Measurements from ENCODE around the gene ACTR3. TPM values are rescaled to one million over a fixed set of nuclear protein-coding genes. Genes with fewer than 3 reads are reported as not detected.

Gene ACTR3
- total RNA-seq, 1 donor from 2014 or later: 285 TPM

- no peak for DNase-seq (ENCODE audit: low read depth)
Measured at GRCh38 chr2:113965228-113965627, 75.3 kb downstream of the ACTR3 start.

GRCh38 chr2:113965644-113966043 lies 75.8 kb downstream of the ACTR3 start:
- DNase-seq (ENCODE audit: low read depth): peak; percentile 39

GRCh38 chr2:113966171-113966570 lies 76.3 kb downstream of the ACTR3 start:
- DNase-seq (ENCODE audit: low read depth): no peak

- no peak for DNase-seq (ENCODE audit: low read depth)
Measured at GRCh38 chr2:113966832-113967231, 76.9 kb downstream of the ACTR3 start.

GRCh38 chr2:113967272-113967671 lies 77.4 kb downstream of the ACTR3 start:
- DNase-seq (ENCODE audit: low read depth): no peak

- no peak for DNase-seq (ENCODE audit: low read depth)
Measured at GRCh38 chr2:113972766-113973165, 82.9 kb downstream of the ACTR3 start.

GRCh38 chr2:113973810-113974209 lies 83.9 kb downstream of the ACTR3 start:
- no peak for DNase-seq (ENCODE audit: low read depth)

GRCh38 chr2:113974727-113975126 lies 84.8 kb downstream of the ACTR3 start:
- DNase-seq (ENCODE audit: low read depth): no peak

GRCh38 chr2:113976277-113976928 lies 86.5 kb downstream of the ACTR3 start:
- DNase-seq (ENCODE audit: low read depth): no peak

- peak; percentile 51 for DNase-seq (ENCODE audit: low read depth)
Measured at GRCh38 chr2:113977060-113977659, 87.3 kb downstream of the ACTR3 start.

- peak; percentile 83 for DNase-seq (ENCODE audit: low read depth)
Measured at GRCh38 chr2:113977660-113978523, 88.0 kb downstream of the ACTR3 start.

- DNase-seq (ENCODE audit: low read depth): peak; percentile 34
Measured at GRCh38 chr2:113978524-113979190, 88.8 kb downstream of the ACTR3 start.

- DNase-seq (ENCODE audit: low read depth): no peak
Measured at GRCh38 chr2:113979191-113980128, 89.6 kb downstream of the ACTR3 start.

GRCh38 chr2:113980946-113981345 lies 91.1 kb downstream of the ACTR3 start:
- peak; percentile 83 for DNase-seq (ENCODE audit: low read depth)

- no peak for DNase-seq (ENCODE audit: low read depth)
Measured at GRCh38 chr2:113981404-113982134, 91.7 kb downstream of the ACTR3 start.

- DNase-seq (ENCODE audit: low read depth): no peak
Measured at GRCh38 chr2:113985554-113986397, 95.9 kb downstream of the ACTR3 start.

GRCh38 chr2:113986762-113987290 lies 96.9 kb downstream of the ACTR3 start:
- no peak for DNase-seq (ENCODE audit: low read depth)

GRCh38 chr2:113992090-113992489 lies 102.2 kb downstream of the ACTR3 start:
- no peak for DNase-seq (ENCODE audit: low read depth)

Data from myocyte (in vitro differentiated cells).